Measurements from ENCODE around the gene MAD2L2.

MAD2L2 gene

GRCh38 chr1:11701551-11701961 is 20.6 kb upstream of the MAD2L2 start:
- no peaks in the 10 kb centered on the region for H3K36me3 ChIP-seq (replicated peaks; ENCODE audit: insufficient read depth, low read length)
- no peaks in the 10 kb centered on the region for H3K79me2 ChIP-seq (ENCODE audit: low read length)
- H3K9me3 ChIP-seq (replicated peaks; ENCODE audit: insufficient read depth, low read length) = no peaks in the 10 kb centered on the region
- peaks cover 91% of the 10 kb centered on the region for H3K27me3 ChIP-seq (replicated peaks; ENCODE audit: insufficient read depth, low read length)
- no peak for TF ChIP-seq CTCF (IDR thresholded peaks at IDR 0.05; ENCODE audit: low read length)
- TF ChIP-seq EZH2 (optimal IDR thresholded peaks at IDR 0.05; ENCODE audit: low read depth, low read length) = no peak
- TF ChIP-seq EZH2phosphoT487 (IDR thresholded peaks at IDR 0.05; ENCODE audit: low read length) = no peak
- no peaks in the 10 kb centered on the region for H3F3A ChIP-seq (ENCODE audit: insufficient read depth, low read length)
- H2AFZ ChIP-seq (ENCODE audit: low read length) = no peak overlapping the region
- no peak overlapping the region for H3K9ac ChIP-seq (ENCODE audit: low read length)
- H3K27ac ChIP-seq (ENCODE audit: low read length) = no peak overlapping the region
- H3K4me1 ChIP-seq (ENCODE audit: low read length) = no peaks in the 10 kb centered on the region
- H4K20me1 ChIP-seq (ENCODE audit: insufficient read depth, low read length) = no peaks in the 10 kb centered on the region
- no peak overlapping the region for H3K4me3 ChIP-seq (ENCODE audit: low read length)
- DNase-seq = no peak
- no peaks in the 10 kb centered on the region for H3K9me2 ChIP-seq (replicated peaks; ENCODE audit: insufficient read depth, low read length)
- H3K4me2 ChIP-seq (ENCODE audit: low read depth, low read length) = no peak overlapping the region

- Histone ChIP-seq H3F3A (ENCODE audit: insufficient read depth, low read length) (no peaks in the 10 kb centered on the region), H3K27ac (ENCODE audit: low read length) (no peak overlapping the region), H4K20me1 (ENCODE audit: insufficient read depth, low read length) (no peaks in the 10 kb centered on the region), H3K9ac (ENCODE audit: low read length) (no peak overlapping the region), H3K27me3 (replicated peaks; ENCODE audit: insufficient read depth, low read length) (peaks cover 87% of the 10 kb centered on the region), H3K9me3 (replicated peaks; ENCODE audit: insufficient read depth, low read length) (no peaks in the 10 kb centered on the region), H3K9me2 (replicated peaks; ENCODE audit: insufficient read depth, low read length) (no peaks in the 10 kb centered on the region), H3K4me3 (ENCODE audit: low read length) (no peak overlapping the region), H3K79me2 (ENCODE audit: low read length) (no peaks in the 10 kb centered on the region), H3K36me3 (replicated peaks; ENCODE audit: insufficient read depth, low read length) (no peaks in the 10 kb centered on the region), H3K4me2 (ENCODE audit: low read depth, low read length) (no peak overlapping the region), H2AFZ (ENCODE audit: low read length) (no peak overlapping the region), H3K4me1 (ENCODE audit: low read length) (no peaks in the 10 kb centered on the region)
- DNase-seq = no peak
- no peak for TF ChIP-seq CTCF (IDR thresholded peaks at IDR 0.05; ENCODE audit: low read length)
- TF ChIP-seq EZH2phosphoT487 (IDR thresholded peaks at IDR 0.05; ENCODE audit: low read length) = no peak
- TF ChIP-seq EZH2 (optimal IDR thresholded peaks at IDR 0.05; ENCODE audit: low read depth, low read length) = no peak
These were observed 19.9 kb upstream of the MAD2L2 start for GRCh38 chr1:11700601-11701467.

- Histone ChIP-seq H3K36me3 (replicated peaks; ENCODE audit: insufficient read depth, low read length) (no peaks in the 10 kb centered on the region), H4K20me1 (ENCODE audit: insufficient read depth, low read length) (no peaks in the 10 kb centered on the region), H3K4me2 (ENCODE audit: low read depth, low read length) (no peak overlapping the region), H3K9me2 (replicated peaks; ENCODE audit: insufficient read depth, low read length) (no peaks in the 10 kb centered on the region), H2AFZ (ENCODE audit: low read length) (no peak overlapping the region), H3K27me3 (replicated peaks; ENCODE audit: insufficient read depth, low read length) (peaks cover 83% of the 10 kb centered on the region), H3K9ac (ENCODE audit: low read length) (no peak overlapping the region), H3K4me3 (ENCODE audit: low read length) (no peak overlapping the region), H3K27ac (ENCODE audit: low read length) (no peak overlapping the region), H3K9me3 (replicated peaks; ENCODE audit: insufficient read depth, low read length) (no peaks in the 10 kb centered on the region), H3K79me2 (ENCODE audit: low read length) (no peaks in the 10 kb centered on the region), H3K4me1 (ENCODE audit: low read length) (no peaks in the 10 kb centered on the region), H3F3A (ENCODE audit: insufficient read depth, low read length) (no peaks in the 10 kb centered on the region)
- DNase-seq = no peak
- TF ChIP-seq EZH2phosphoT487 (IDR thresholded peaks at IDR 0.05; ENCODE audit: low read length) = no peak
- TF ChIP-seq EZH2 (optimal IDR thresholded peaks at IDR 0.05; ENCODE audit: low read depth, low read length) = no peak
- TF ChIP-seq CTCF (IDR thresholded peaks at IDR 0.05; ENCODE audit: low read length) = no peak
These were observed 16.9 kb upstream of the MAD2L2 start for GRCh38 chr1:11697893-11698210.

Data from MM.1S (cell line).